ENCODE measurements around the gene FABP3. TPM values are rescaled to one million over a fixed set of nuclear protein-coding genes. Genes with fewer than 3 reads are reported as not detected.

Gene FABP3
- total RNA-seq, 4 donors from 2014 or later: 17.8 to 43.2 (median 18.8) TPM; not detected in 1

DNA sequence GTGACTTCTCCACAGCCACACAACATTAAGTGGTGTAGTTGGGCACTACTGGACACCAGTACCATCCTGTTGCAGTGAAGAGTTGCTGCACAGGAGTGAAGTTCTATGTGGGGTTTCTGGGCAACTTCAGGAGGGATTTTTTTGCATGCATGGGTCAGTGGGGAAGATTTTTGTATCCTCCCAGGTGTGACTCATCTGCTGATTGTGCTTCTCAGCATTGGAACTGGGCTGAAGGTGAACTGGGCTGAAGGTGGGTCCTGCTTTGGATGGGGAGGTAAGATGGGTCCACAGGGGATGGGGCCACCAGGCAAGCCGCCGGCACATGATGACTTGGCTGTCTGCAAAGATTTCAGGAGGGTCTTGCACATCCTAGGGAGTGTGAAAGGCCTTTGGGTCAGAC is 42.8 kb upstream of the FABP3 start:
- TF ChIP-seq, protein P1, sequence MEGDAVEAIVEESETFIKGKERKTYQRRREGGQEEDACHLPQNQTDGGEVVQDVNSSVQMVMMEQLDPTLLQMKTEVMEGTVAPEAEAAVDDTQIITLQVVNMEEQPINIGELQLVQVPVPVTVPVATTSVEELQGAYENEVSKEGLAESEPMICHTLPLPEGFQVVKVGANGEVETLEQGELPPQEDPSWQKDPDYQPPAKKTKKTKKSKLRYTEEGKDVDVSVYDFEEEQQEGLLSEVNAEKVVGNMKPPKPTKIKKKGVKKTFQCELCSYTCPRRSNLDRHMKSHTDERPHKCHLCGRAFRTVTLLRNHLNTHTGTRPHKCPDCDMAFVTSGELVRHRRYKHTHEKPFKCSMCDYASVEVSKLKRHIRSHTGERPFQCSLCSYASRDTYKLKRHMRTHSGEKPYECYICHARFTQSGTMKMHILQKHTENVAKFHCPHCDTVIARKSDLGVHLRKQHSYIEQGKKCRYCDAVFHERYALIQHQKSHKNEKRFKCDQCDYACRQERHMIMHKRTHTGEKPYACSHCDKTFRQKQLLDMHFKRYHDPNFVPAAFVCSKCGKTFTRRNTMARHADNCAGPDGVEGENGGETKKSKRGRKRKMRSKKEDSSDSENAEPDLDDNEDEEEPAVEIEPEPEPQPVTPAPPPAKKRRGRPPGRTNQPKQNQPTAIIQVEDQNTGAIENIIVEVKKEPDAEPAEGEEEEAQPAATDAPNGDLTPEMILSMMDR (IDR thresholded peaks at IDR 0.05; ENCODE audit: low read depth): no peak

DNA sequence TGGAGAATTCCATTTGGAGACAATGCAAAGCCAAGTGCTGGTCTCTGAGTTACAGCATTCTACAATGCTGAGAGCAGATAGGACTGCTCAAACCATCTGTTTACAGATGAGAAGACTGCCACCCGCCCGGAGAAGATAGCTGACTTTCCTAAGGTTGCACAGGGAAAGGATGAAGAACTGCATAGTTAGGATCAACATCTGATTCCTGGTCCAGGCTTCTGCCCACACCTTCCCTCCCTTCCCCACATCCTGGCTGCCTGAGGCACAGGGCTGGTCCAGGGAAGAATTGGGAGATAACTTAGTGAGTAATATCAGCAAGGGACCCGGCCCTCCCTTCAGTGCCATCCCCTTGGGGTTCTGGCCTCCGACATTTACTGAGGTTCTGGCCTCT is 42.1 kb upstream of the FABP3 start:
- TF ChIP-seq, protein P1 (IDR thresholded peaks at IDR 0.05; ENCODE audit: low read depth): no peak

GRCh38 chr1:31413405-31414001 is 40.6 kb upstream of the FABP3 start:
- TF ChIP-seq, protein P1 (IDR thresholded peaks at IDR 0.05; ENCODE audit: low read depth): no peak

GRCh38 chr1:31412732-31413404 is 40.0 kb upstream of the FABP3 start, which contains the start of gene SERINC2:
Gene SERINC2, plus strand, starts transcription at chr1:31413213. Its CDS starts 53 bp downstream, at chr1:31413266.
- TF ChIP-seq, protein P1 (IDR thresholded peaks at IDR 0.05; ENCODE audit: low read depth): no peak

DNA sequence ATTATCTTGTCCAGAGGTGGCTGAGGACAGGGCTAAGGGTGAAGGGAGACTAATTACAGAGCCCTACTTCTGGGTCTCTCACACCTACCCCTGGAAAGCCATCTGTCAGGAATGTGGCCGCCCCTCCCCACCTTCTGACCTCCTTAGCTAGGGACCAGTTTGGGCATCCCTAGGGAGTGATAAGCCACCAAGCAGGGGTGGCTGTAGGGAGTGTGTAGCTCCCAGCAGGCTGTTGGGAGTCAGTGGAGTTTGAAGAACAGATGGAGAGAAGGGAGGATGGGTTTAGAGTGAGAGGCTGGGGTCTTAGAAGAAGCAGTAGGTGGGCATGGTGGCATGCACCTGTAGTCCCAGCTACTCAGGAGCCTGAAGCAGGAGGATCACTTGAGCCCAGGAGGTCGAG is 39.3 kb upstream of the FABP3 start:
- TF ChIP-seq, protein P1 (IDR thresholded peaks at IDR 0.05; ENCODE audit: low read depth): no peak

DNA sequence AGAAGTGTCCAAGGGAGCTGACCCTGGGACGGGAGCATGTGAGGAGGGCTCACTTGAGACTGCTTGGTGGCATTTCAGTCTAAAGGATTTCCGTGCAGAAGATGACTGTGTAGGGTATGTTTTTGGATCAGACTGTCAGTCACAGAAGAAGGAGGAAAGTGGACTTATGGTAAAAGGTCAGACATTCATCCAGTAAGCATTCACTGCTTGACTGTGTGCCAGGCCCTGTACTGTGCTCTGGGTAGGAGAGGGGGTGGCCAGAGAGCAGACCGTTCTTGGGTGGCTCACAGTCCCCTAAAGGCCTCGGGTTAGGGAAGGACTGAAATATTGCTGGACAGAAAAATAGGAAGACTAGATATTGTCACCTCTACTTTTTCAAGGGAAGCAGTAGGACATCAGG is 38.0 kb upstream of the FABP3 start:
- TF ChIP-seq, protein P1 (IDR thresholded peaks at IDR 0.05; ENCODE audit: low read depth): no peak

- TF ChIP-seq, protein P1 (IDR thresholded peaks at IDR 0.05; ENCODE audit: low read depth): no peak
Measured at GRCh38 chr1:31409946-31410858, 37.3 kb upstream of the FABP3 start.
